NB4 (cell line): Measurements from ENCODE around the gene JDP2.

ENCODE experiments used
- DNase-seq: peaks from one replicate; pipeline ENCODE4 v3.0.0; 2010; ENCODE audit warnings: low read depth
- H3K4me3 ChIP-seq: one replicate; pipeline ENCODE4 v1.5.1; 2011; ENCODE audit warnings: mild to moderate bottlenecking, low read depth, low read length, moderate library complexity
- MYC ChIP-seq: IDR thresholded peaks from 2 replicates; pipeline ENCODE4 v1.6.1; 2011; ENCODE audit warnings: low read depth, low read length
- POLR2A ChIP-seq: IDR thresholded peaks from 2 replicates; pipeline ENCODE4 v1.6.1; 2011; ENCODE audit warnings: mild to moderate bottlenecking; ENCODE audit not compliant: insufficient read length; ENCODE audit errors: extremely low read depth
- TF ChIP-seq, protein P1 (sequence below): IDR thresholded peaks from one replicate; pipeline ENCODE4 v1.5.1; 2012; ENCODE audit warnings: low read depth, low read length
- TF ChIP-seq, protein P2 (sequence below): IDR thresholded peaks from 2 replicates; pipeline ENCODE4 v1.6.1; 2011; ENCODE audit warnings: low read depth, low read length

JDP2 gene

DNA sequence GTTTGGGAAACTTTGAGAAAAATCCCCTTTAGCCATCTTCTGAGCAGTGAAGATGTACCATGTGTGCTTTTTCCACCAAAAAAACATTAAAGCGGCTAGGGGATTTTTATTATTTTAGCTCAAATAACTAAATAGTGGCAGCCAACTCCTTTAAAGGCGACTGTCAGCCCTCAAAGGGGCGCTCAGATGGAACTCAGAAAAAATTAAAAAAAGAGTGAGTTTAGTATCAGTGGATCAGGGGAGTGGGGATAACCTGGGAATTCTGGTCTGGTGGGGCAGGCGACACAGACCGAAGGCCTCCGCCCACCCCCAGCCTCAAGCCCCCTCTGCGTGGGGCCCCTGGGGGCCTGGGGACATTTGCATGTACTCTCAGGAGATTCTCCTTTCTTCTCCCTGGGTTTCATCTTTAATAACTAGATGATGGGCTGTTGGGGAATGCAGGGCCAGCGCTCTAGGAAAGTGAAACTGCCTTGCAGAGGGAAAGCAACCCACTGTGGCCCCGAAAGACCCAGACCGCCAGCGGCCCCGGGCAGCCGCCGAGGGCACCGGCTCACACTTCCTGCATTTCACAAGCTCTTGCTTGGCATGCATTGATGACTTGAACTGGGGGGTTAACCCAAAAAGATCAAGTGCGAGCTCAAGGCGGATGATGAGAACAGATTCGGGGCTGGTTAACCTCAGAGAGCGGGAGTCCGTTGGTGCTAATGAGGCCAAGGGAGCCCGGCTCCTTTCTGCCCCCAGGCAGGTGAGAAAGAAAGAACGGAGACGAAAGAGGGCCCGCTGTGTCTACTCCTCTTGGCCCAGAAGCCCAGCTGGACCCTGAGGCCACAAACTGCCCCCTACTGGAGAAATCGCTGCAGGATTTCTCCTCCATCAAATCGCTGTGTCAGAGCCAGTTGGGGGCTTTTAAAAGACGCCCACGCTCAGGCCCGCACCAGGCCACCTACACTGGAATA lies 87.1 kb downstream of the JDP2 start:
- no peak for TF ChIP-seq MYC
- TF ChIP-seq, protein P1, sequence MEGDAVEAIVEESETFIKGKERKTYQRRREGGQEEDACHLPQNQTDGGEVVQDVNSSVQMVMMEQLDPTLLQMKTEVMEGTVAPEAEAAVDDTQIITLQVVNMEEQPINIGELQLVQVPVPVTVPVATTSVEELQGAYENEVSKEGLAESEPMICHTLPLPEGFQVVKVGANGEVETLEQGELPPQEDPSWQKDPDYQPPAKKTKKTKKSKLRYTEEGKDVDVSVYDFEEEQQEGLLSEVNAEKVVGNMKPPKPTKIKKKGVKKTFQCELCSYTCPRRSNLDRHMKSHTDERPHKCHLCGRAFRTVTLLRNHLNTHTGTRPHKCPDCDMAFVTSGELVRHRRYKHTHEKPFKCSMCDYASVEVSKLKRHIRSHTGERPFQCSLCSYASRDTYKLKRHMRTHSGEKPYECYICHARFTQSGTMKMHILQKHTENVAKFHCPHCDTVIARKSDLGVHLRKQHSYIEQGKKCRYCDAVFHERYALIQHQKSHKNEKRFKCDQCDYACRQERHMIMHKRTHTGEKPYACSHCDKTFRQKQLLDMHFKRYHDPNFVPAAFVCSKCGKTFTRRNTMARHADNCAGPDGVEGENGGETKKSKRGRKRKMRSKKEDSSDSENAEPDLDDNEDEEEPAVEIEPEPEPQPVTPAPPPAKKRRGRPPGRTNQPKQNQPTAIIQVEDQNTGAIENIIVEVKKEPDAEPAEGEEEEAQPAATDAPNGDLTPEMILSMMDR, result peak; percentile 17
- TF ChIP-seq, protein P2, sequence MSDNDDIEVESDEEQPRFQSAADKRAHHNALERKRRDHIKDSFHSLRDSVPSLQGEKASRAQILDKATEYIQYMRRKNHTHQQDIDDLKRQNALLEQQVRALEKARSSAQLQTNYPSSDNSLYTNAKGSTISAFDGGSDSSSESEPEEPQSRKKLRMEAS, result no peak
- TF ChIP-seq POLR2A, result no peak
- peak overlapping the region; percentile 30 for H3K4me3 ChIP-seq
- peak; percentile 87 for DNase-seq

DNA sequence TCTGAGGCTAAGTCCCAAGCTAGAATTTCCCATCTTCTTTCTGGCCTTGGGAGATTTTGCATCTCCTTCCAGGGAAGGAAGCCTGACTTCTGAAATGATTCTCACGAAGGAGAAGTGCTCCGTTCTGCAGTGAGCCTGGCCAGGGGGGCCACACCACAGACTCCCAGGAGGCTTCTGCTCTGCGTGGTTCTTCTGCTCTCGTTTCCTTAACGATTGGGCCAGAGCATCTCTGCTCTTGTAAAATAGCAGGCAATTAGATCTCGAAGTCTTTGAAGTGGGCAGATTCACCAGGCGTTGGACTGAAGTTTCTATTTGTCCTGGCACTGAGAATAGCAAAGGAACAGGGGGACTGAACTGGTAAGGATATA lies 87.8 kb downstream of the JDP2 start:
- TF ChIP-seq, protein P2, result no peak; the same call in 1 of the 2 replicates
- TF ChIP-seq MYC, result no peak
- TF ChIP-seq POLR2A, result no peak
- TF ChIP-seq, protein P1, result no peak
- H3K4me3 ChIP-seq, result peak overlapping the region; percentile 30
- DNase-seq, result peak; percentile 90

DNA sequence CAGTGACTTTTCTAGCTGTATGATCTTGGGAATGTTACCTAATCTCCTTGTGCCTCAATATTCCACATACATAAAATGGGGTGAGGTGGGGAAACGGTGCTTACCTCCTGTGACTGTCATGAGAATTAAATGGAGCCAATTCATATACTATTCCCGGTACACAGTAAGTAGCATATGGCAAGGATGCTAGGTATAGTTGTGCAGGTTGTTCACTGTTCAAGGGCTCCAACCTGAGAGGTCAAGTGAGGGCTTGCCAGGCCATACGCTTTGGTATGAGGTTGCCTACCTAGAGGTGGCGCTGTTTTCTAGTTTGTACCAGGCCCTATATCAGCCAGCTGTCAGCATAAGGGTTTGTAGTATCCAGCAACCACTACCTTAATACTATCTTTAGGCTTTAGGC lies 90.8 kb downstream of the JDP2 start:
- no peak overlapping the region for H3K4me3 ChIP-seq
- TF ChIP-seq, protein P1, result peak; percentile 58
- TF ChIP-seq MYC, result no peak
- DNase-seq, result peak; percentile 71

DNA sequence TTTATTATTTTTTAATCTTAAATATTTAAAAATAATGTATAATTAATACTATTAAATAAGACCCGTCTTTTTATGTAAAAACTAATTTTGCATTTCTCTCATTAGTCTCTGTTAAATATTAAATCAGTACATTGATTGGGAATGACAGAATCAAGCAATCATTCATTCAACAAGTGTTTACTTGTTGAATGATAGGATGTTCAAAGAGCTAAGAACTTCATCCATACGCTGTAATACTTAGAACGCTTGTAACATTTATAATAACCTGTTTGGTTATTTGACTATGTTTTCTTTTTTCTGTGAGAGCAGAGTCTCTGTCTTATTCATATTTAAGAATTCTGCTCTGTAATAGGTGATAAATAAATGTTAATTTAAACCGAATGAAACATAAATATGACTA lies 91.6 kb downstream of the JDP2 start:
- H3K4me3 ChIP-seq, result no peak overlapping the region
- no peak for DNase-seq
- TF ChIP-seq, protein P2, result no peak
- TF ChIP-seq, protein P1, result no peak
- no peak for TF ChIP-seq MYC

DNA sequence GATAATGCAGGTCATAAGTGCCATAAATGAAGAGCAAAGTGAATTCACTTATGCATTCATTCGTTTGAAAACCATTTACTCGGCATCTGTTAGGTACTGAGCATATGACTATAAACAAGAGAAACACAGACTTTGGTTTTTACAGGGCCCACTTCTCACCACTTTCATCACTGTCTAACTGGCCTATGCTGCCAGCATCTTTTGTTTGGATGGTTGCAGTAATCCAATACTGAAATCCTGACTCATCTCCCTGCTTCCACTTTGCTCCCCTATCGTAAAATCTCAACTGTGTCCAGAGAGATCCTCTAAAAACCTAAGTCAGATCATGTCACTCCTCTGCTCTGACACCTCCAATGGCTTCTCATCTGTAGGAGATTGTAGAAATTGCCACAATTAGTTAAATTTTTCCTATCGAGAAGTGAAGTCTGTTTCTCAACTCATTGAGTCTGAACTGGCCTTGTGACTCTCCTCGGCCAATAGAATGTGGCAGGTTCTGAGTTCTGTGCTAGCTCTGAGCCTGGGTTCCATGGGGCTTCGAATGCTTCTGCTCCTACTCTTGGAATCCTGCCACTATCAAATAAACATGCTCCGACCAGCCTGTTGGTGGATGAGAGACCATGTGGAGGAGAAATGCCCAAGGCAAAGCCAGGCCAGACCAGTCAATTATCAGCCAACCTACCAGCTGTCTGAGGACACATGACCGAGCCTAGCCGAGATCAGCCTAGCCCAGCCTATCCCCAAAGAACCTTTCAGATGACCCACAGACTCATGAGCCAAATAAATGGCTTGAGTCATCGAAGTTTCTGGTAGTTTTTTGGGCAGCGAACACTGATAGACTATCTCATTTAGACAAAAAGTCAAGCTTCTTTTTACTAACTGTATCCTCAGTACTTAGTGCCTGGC lies 92.3 kb downstream of the JDP2 start:
- no peak for DNase-seq

More for the DNA sequence above, 92.3 kb downstream of the JDP2 start:
- H3K4me3 ChIP-seq, result no peak overlapping the region
- TF ChIP-seq, protein P1, result no peak
- no peak for TF ChIP-seq POLR2A
- no peak for TF ChIP-seq MYC
- TF ChIP-seq, protein P2, result no peak
